PC-3 (cell line): ENCODE measurements around the gene ALG14. TPM values are rescaled to one million over a fixed set of nuclear protein-coding genes. Genes with fewer than 3 reads are reported as not detected.
"Not testable (repeated sequence)": the region's sequence is repeated elsewhere in the genome, so short reads cannot be mapped to it uniquely, and the experiment has no call there.

Source experiments
- ATAC-seq: fragments of 200-7000 bp; cut with Tn5 transposase; 2 replicates; pipeline ENCODE4 v1.9.1; 2020; ENCODE audit warnings: mild to moderate bottlenecking, moderate library complexity
- BruUV-seq: library from RNA; stranded (reverse); fragments of 400-500 nt; replicated peaks from 2 replicates; lab custom pipeline; 2021; lab: Mats Ljungman, UMichigan
- CTCF ChIA-PET: fragments of 300-600 bp; sonication (Branson Sonifier 250); formaldehyde crosslinking; loops from one replicate; lab custom pipeline; 2022; ENCODE audit warnings: antibody characterized with exemption; lab: Charles Lee
- POLR2A ChIA-PET: fragments of 300-600 bp; sonication (Branson Sonifier 250); formaldehyde crosslinking; loops from one replicate; lab custom pipeline; 2022; ENCODE audit warnings: antibody characterized with exemption; ENCODE audit not compliant: unreplicated experiment; lab: Charles Lee
- DNase-seq: peaks from one replicate; pipeline ENCODE4 v3.0.0-alpha.2; 2015
- H2AFZ ChIP-seq: fragments of 300-600 bp; sonication (generic); 2 replicates; pipeline ENCODE4 v1.6.0; 2016; ENCODE audit warnings: antibody characterized with exemption, low read length
- H3F3A ChIP-seq: fragments of 300-600 bp; sonication (generic); one replicate; pipeline ENCODE4 v1.6.0; 2017; ENCODE audit warnings: antibody characterized with exemption, low read length, control low read depth, mild to moderate bottlenecking; ENCODE audit not compliant: unreplicated experiment
- H3K27ac ChIP-seq: fragments of 300-600 bp; sonication (generic); 2 replicates; pipeline ENCODE4 v1.5.1; 2016; ENCODE audit warnings: mild to moderate bottlenecking, low read length
- H3K27me3 ChIP-seq: fragments of 300-600 bp; sonication (generic); 2 replicates; pipeline ENCODE4 v1.6.1; 2016; ENCODE audit warnings: low read length, mixed read lengths
- H3K36me3 ChIP-seq: fragments of 300-600 bp; sonication (generic); 2 replicates; pipeline ENCODE4 v1.6.1; 2016; ENCODE audit warnings: low read depth, mixed run types, low read length, mixed read lengths
- H3K4me1 ChIP-seq: fragments of 300-600 bp; sonication (generic); 2 replicates; pipeline ENCODE4 v1.5.1; 2016; ENCODE audit warnings: low read length; ENCODE audit not compliant: insufficient read depth
- H3K4me2 ChIP-seq: fragments of 300-600 bp; sonication (generic); 2 replicates; pipeline ENCODE4 v1.6.0; 2016; ENCODE audit warnings: low read length
- H3K4me3 ChIP-seq: fragments of 300-600 bp; sonication (generic); 2 replicates; pipeline ENCODE4 v1.5.1; 2016; ENCODE audit warnings: mild to moderate bottlenecking, low read length, mixed read lengths
- H3K79me2 ChIP-seq: fragments of 300-600 bp; sonication (generic); 2 replicates; pipeline ENCODE4 v1.6.1; 2017; ENCODE audit warnings: low read length, mixed read lengths
- H3K9ac ChIP-seq: fragments of 300-600 bp; sonication (generic); 2 replicates; pipeline ENCODE4 v1.6.0; 2016; ENCODE audit warnings: mild to moderate bottlenecking, low read length
- H3K9me2 ChIP-seq: fragments of 300-600 bp; sonication (generic); replicated peaks from 2 replicates; pipeline ENCODE4 v1.6.1; 2016; ENCODE audit warnings: mixed run types, low read length, mixed read lengths
- H3K9me3 ChIP-seq: fragments of 300-600 bp; sonication (generic); 2 replicates; pipeline ENCODE4 v1.6.1; 2016; ENCODE audit warnings: low read length, mixed read lengths
- H4K20me1 ChIP-seq: fragments of 300-600 bp; sonication (generic); 2 replicates; pipeline ENCODE4 v1.6.1; 2016; ENCODE audit warnings: low read length, mixed read lengths
- EZH2 ChIP-seq: fragments of 300-600 bp; sonication (generic); IDR thresholded peaks from one replicate; pipeline ENCODE4 v1.6.1; 2017; ENCODE audit warnings: antibody characterized with exemption, mild to moderate bottlenecking, low read length; ENCODE audit not compliant: unreplicated experiment
- EZH2phosphoT487 ChIP-seq: fragments of 300-600 bp; sonication (generic); IDR thresholded peaks from 2 replicates; pipeline ENCODE4 v1.6.1; 2018; ENCODE audit warnings: mild to moderate bottlenecking, antibody characterized with exemption, low read length, borderline replicate concordance
- intact Hi-C: fragments of 100-400 bp; cut with micrococcal nuclease; formaldehyde crosslinking; loops from 2 replicates; pipeline ENCODE4 v1.9.0; 2023
- total RNA-seq: library from RNA; depleted of rRNA; stranded (reverse); fragments of >200 nt; gene quantifications from 2 replicates; pipeline ENCODE4 v1.2.3, GENCODE V29; 2014
- TF ChIP-seq, protein P1 (sequence below): fragments of 300-600 bp; sonication (generic); conservative IDR thresholded peaks from 2 replicates; pipeline ENCODE4 v1.5.1; 2017; ENCODE audit warnings: antibody characterized with exemption, low read depth, mild to moderate bottlenecking, low read length

The ALG14 gene
- total RNA-seq, 1 experiment from 2014 or later = 3.4 TPM

DNA sequence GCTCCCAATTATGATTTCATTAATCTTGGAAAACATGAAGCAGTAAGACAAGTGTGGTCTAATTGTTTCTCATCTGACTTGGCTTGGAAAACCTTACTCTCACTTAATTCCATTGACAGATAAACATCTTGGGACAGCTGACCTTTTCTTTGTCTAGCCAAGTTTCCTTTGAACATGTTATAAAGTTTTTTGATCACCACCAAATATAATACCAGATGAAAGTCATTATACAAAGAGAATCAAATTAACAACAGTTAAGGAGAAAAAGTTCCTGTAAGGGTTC is 50.2 kb downstream of the ALG14 start:
- TF ChIP-seq, protein P1, sequence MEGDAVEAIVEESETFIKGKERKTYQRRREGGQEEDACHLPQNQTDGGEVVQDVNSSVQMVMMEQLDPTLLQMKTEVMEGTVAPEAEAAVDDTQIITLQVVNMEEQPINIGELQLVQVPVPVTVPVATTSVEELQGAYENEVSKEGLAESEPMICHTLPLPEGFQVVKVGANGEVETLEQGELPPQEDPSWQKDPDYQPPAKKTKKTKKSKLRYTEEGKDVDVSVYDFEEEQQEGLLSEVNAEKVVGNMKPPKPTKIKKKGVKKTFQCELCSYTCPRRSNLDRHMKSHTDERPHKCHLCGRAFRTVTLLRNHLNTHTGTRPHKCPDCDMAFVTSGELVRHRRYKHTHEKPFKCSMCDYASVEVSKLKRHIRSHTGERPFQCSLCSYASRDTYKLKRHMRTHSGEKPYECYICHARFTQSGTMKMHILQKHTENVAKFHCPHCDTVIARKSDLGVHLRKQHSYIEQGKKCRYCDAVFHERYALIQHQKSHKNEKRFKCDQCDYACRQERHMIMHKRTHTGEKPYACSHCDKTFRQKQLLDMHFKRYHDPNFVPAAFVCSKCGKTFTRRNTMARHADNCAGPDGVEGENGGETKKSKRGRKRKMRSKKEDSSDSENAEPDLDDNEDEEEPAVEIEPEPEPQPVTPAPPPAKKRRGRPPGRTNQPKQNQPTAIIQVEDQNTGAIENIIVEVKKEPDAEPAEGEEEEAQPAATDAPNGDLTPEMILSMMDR = no peak
- no peak for TF ChIP-seq EZH2phosphoT487
- no peak for TF ChIP-seq EZH2
- BruUV-seq = no TSS peak
- Histone ChIP-seq H2AFZ (no peak overlapping the region), H3K9me2 (no peaks in the 10 kb centered on the region), H3F3A (no peaks in the 10 kb centered on the region), H3K9ac (no peak overlapping the region), H4K20me1 (no peaks in the 10 kb centered on the region), H3K9me3 (no peaks in the 10 kb centered on the region), H3K4me1 (peaks cover 42% of the 10 kb centered on the region), H3K4me3 (no peak overlapping the region), H3K4me2 (no peak overlapping the region), H3K36me3 (peaks cover 15% of the 10 kb centered on the region), H3K79me2 (no peaks in the 10 kb centered on the region), H3K27ac (no peak overlapping the region), H3K27me3 (no peaks in the 10 kb centered on the region)
- POLR2A ChIA-PET = no interaction called here
- no peak for DNase-seq
- no peak for ATAC-seq
- CTCF ChIA-PET = no interaction called here
- intact Hi-C loops = no loop called here

DNA sequence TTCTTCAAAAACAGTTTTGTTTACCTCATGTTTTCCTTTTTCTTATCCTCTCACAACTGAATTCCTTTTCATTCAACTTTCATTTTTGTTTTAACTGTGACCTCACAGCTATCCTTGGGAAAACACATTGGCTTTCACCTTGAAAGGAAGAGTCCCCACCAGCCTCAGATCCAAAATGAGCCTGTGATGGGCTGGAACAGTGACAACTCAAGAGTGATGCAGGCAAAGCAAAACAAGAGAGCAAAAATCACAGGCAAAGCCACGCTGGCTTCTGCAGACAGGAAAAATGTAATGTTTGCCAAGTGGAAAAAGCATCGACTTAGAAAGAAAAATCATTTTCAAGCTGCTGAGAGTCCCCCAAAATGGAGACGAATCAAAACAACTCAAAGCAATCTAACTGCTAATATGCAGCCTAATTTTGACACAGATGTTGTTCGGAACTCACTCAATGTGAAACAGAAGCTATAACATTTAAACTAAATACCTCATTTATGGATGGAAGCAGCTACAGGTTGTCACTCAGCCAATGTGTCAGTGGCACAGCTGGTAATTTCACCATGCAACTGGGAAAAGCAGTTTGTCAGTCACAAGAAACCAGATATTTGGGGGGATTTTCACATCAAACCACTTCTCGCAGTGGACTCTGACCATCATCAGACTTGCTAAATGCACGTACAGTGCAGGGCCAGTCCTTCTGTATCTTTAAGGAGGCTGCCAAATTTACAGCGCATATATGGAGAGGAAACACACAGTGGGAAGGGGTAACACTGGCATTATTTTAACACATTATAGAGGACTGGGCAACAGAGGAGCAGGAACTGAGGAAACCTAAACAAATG is 50.7 kb downstream of the ALG14 start:
- H3K9ac ChIP-seq = no peak overlapping the region
- ChIA-PET POLR2A (no interaction called here), CTCF (no interaction called here)
- H2AFZ ChIP-seq = no peak overlapping the region
- BruUV-seq = no TSS peak
- no peaks in the 10 kb centered on the region for H3K27me3 ChIP-seq
- no peak overlapping the region for H3K4me3 ChIP-seq
- H3K4me2 ChIP-seq = no peak overlapping the region
- TF ChIP-seq, protein P1 = no peak
- TF ChIP-seq EZH2phosphoT487 = no peak
- TF ChIP-seq EZH2 = no peak
- H3F3A ChIP-seq = no peaks in the 10 kb centered on the region
- no peaks in the 10 kb centered on the region for H3K9me2 ChIP-seq
- intact Hi-C loops = no loop called here
- ATAC-seq (no peak), DNase-seq (no peak)
- H3K27ac ChIP-seq = no peak overlapping the region
- peaks cover 15% of the 10 kb centered on the region for H3K36me3 ChIP-seq
- H4K20me1 ChIP-seq = no peaks in the 10 kb centered on the region
- H3K9me3 ChIP-seq = no peaks in the 10 kb centered on the region
- H3K79me2 ChIP-seq = no peaks in the 10 kb centered on the region
- peaks cover 42% of the 10 kb centered on the region for H3K4me1 ChIP-seq

DNA sequence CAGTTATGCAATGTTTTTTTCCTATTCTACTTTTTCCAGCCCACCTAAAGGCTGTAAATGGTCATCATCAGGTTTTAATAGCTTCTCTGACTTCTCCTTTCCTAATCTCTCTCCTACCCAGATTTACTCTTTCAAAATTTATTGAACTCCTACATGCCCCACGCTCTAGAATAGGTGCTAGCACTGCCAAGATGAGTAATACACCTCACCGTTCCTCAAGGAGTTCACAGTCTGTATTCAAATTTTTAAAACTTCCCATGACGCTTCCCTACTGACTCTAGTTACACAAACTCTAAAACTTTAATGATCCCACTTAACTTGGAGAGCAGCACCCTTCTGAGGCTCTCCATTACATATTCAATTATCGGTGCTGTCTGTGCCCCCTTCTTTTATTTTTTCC is 51.6 kb downstream of the ALG14 start:
- H3K36me3 ChIP-seq = peaks cover 15% of the 10 kb centered on the region
- ChIA-PET CTCF (no interaction called here), POLR2A (no interaction called here)
- intact Hi-C loops = no loop called here
- no peaks in the 10 kb centered on the region for H3K27me3 ChIP-seq
- BruUV-seq = no TSS peak
- H4K20me1 ChIP-seq = no peaks in the 10 kb centered on the region
- no peak overlapping the region for H2AFZ ChIP-seq
- no peak overlapping the region for H3K9ac ChIP-seq
- no peak overlapping the region for H3K27ac ChIP-seq
- no peak for TF ChIP-seq EZH2
- TF ChIP-seq, protein P1 = no peak
- no peak for TF ChIP-seq EZH2phosphoT487
- no peaks in the 10 kb centered on the region for H3K9me2 ChIP-seq
- no peak for ATAC-seq
- H3K9me3 ChIP-seq = no peaks in the 10 kb centered on the region
- no peaks in the 10 kb centered on the region for H3K79me2 ChIP-seq
- H3F3A ChIP-seq = no peaks in the 10 kb centered on the region
- H3K4me2 ChIP-seq = no peak overlapping the region
- no peak overlapping the region for H3K4me3 ChIP-seq
- peaks cover 42% of the 10 kb centered on the region for H3K4me1 ChIP-seq
- DNase-seq = peak; percentile 38

DNA sequence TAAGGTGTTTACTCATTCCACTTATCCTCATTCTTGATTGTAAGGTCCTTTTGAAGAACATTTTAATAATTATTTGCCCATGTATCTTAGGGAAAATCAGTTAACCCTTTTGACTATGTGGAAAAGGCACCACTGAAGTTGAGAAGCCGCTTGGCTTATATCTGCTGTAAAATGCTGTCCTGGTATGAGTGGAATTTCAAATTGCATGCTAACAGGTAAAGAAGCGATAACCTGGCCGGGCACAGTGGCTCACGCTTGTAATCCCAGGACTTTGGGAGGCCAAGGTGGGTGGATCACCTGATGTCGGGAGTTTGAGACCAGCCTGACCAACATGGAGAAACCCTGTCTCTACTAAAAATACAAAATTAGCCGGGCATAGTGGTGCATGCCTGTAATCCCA is 53.3 kb downstream of the ALG14 start:
- H3K27ac ChIP-seq, H2AFZ ChIP-seq, H3K27me3 ChIP-seq, DNase-seq, H3F3A ChIP-seq, H3K9me3 ChIP-seq, H3K4me2 ChIP-seq, BruUV-seq, H3K4me3 ChIP-seq, H3K9me2 ChIP-seq, H3K36me3 ChIP-seq, POLR2A ChIA-PET, CTCF ChIA-PET, intact Hi-C loops, ATAC-seq, H3K9ac ChIP-seq, H3K79me2 ChIP-seq, H4K20me1 ChIP-seq: not testable (repeated sequence)
- H3K4me1 ChIP-seq = peaks cover 42% of the 10 kb centered on the region
